ENCODE results near the gene SCAF8. TPM values are rescaled to one million over a fixed set of nuclear protein-coding genes. Genes with fewer than 3 reads are reported as not detected.

Gene SCAF8
- total and polyA plus RNA-seq, 2 experiments from 2014 or later = 12.0 to 38.5 TPM

DNA sequence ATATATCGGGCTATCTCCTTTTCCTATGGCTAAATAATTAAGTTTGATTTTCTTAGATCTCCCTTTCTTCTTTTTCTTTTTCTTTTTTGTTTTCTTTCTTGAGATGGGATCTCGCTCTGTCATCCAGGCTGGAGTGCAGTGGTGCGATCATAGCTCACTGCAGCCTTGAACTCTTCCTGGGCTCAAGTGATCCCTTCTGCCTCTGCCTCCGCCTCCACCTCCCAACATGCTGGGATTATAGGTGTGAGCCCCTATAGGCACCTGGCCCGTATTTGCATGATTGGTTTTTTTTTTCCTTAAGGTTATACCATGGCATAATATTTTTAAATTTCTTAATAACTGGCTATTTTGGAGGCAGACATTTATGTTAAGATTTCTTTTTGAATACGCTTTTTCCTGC, 106.3 kb downstream of the SCAF8 start:
- no peak for DNase-seq (ENCODE audit: low spot score)
- no peak overlapping the region for H3K4me2 ChIP-seq
- peaks cover 80% of the 10 kb centered on the region for H3K79me2 ChIP-seq
- no peak overlapping the region for H2AFZ ChIP-seq
- TF ChIP-seq EZH2 (IDR thresholded peaks at IDR 0.05; ENCODE audit: borderline replicate concordance) = no peak
- TF ChIP-seq, protein P1, sequence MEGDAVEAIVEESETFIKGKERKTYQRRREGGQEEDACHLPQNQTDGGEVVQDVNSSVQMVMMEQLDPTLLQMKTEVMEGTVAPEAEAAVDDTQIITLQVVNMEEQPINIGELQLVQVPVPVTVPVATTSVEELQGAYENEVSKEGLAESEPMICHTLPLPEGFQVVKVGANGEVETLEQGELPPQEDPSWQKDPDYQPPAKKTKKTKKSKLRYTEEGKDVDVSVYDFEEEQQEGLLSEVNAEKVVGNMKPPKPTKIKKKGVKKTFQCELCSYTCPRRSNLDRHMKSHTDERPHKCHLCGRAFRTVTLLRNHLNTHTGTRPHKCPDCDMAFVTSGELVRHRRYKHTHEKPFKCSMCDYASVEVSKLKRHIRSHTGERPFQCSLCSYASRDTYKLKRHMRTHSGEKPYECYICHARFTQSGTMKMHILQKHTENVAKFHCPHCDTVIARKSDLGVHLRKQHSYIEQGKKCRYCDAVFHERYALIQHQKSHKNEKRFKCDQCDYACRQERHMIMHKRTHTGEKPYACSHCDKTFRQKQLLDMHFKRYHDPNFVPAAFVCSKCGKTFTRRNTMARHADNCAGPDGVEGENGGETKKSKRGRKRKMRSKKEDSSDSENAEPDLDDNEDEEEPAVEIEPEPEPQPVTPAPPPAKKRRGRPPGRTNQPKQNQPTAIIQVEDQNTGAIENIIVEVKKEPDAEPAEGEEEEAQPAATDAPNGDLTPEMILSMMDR (IDR thresholded peaks at IDR 0.05; ENCODE audit: poor library complexity) = no peak
- TF ChIP-seq EZH2phosphoT487 (IDR thresholded peaks at IDR 0.05; ENCODE audit: low read depth, severe bottlenecking, unreplicated experiment) = no peak
- WGBS (ENCODE audit: low lambda C conversion rate, missing lambda C conversion rate) = 97% methylated on average over 6 of the region's 6 CpGs
- H3K27me3 ChIP-seq = no peaks in the 10 kb centered on the region
- H3K9me3 ChIP-seq (ENCODE audit: low read depth) = no peaks in the 10 kb centered on the region
- H3K9me2 ChIP-seq (replicated peaks; ENCODE audit: insufficient read depth) = no peaks in the 10 kb centered on the region
- no peak overlapping the region for H3K27ac ChIP-seq
- H4K20me1 ChIP-seq (ENCODE audit: insufficient read depth, poor library complexity, severe bottlenecking) = peaks cover 43% of the 10 kb centered on the region
- no peaks in the 10 kb centered on the region for H3K4me1 ChIP-seq (ENCODE audit: insufficient read depth)
- H3K4me3 ChIP-seq = no peak overlapping the region
- H3K36me3 ChIP-seq (replicated peaks; ENCODE audit: insufficient read depth, low read depth) = no peaks in the 10 kb centered on the region

DNA sequence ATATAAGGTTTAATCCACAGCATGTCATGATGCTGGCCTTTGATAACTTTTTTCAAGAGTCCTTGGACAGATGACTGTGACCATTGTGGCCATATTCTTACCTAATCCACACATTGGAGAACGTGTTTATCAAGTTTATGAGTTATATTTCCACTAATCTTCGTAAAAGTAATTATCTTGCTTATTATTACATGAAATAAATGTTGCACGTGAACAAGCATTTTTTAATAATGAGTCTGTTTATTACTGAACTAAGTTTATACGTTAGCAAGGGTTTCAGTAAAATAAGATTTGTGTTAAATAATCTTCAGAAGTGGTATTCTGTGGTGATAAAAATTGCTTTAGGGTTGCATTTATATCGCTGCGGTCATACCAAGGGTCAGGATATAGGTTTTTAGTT, 107.1 kb downstream of the SCAF8 start:
- TF ChIP-seq, protein P1 (IDR thresholded peaks at IDR 0.05; ENCODE audit: poor library complexity) = no peak
- TF ChIP-seq EZH2 (IDR thresholded peaks at IDR 0.05; ENCODE audit: borderline replicate concordance) (no peak), EZH2phosphoT487 (IDR thresholded peaks at IDR 0.05; ENCODE audit: low read depth, severe bottlenecking, unreplicated experiment) (no peak)
- no peaks in the 10 kb centered on the region for H3K9me2 ChIP-seq (replicated peaks; ENCODE audit: insufficient read depth)
- H3K4me3 ChIP-seq = no peak overlapping the region
- H3K27me3 ChIP-seq = no peaks in the 10 kb centered on the region
- H2AFZ ChIP-seq = no peak overlapping the region
- no peak overlapping the region for H3K4me2 ChIP-seq
- DNase-seq (ENCODE audit: low spot score) = no peak
- no peaks in the 10 kb centered on the region for H3K36me3 ChIP-seq (replicated peaks; ENCODE audit: insufficient read depth, low read depth)
- no peaks in the 10 kb centered on the region for H3K9me3 ChIP-seq (ENCODE audit: low read depth)
- no peaks in the 10 kb centered on the region for H3K4me1 ChIP-seq (ENCODE audit: insufficient read depth)
- peaks cover 50% of the 10 kb centered on the region for H4K20me1 ChIP-seq (ENCODE audit: insufficient read depth, poor library complexity, severe bottlenecking)
- H3K79me2 ChIP-seq = peaks cover 86% of the 10 kb centered on the region
- no peak overlapping the region for H3K27ac ChIP-seq
- 98% methylated on average over 6 of the region's 6 CpGs for WGBS (ENCODE audit: low lambda C conversion rate, missing lambda C conversion rate)

DNA sequence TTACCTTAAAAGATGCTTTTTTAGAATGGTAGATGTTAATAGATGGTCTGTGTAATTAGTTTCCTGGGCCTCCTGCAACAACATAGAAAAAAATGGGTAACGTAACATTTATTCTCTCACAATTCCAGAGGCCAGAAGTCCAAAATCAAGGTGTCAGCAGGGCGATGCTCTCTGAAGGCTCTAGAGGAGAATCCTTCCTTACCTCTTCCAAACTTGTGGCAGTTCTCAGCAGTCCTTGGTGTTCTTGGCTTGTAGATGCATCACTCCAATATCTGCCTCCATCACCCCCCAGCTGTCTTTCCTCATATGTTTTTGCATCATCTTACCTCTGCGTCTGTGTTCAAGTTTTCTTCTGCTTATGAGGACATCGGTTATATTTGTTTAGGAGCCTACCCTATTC, 107.9 kb downstream of the SCAF8 start:
- TF ChIP-seq EZH2phosphoT487 (IDR thresholded peaks at IDR 0.05; ENCODE audit: low read depth, severe bottlenecking, unreplicated experiment) (no peak), EZH2 (IDR thresholded peaks at IDR 0.05; ENCODE audit: borderline replicate concordance) (no peak)
- TF ChIP-seq, protein P1 (IDR thresholded peaks at IDR 0.05; ENCODE audit: poor library complexity) = no peak
- DNase-seq (ENCODE audit: low spot score) = no peak
- 100% methylated on average over 4 of the region's 4 CpGs for WGBS (ENCODE audit: low lambda C conversion rate, missing lambda C conversion rate)
- no peak overlapping the region for H3K4me3 ChIP-seq
- no peak overlapping the region for H3K27ac ChIP-seq
- no peak overlapping the region for H3K4me2 ChIP-seq
- peaks cover 91% of the 10 kb centered on the region for H3K79me2 ChIP-seq
- H2AFZ ChIP-seq = no peak overlapping the region
- no peaks in the 10 kb centered on the region for H3K9me2 ChIP-seq (replicated peaks; ENCODE audit: insufficient read depth)
- H3K36me3 ChIP-seq (replicated peaks; ENCODE audit: insufficient read depth, low read depth) = no peaks in the 10 kb centered on the region
- H3K27me3 ChIP-seq = no peaks in the 10 kb centered on the region
- H3K9me3 ChIP-seq (ENCODE audit: low read depth) = no peaks in the 10 kb centered on the region
- peaks cover 51% of the 10 kb centered on the region for H4K20me1 ChIP-seq (ENCODE audit: insufficient read depth, poor library complexity, severe bottlenecking)
- H3K4me1 ChIP-seq (ENCODE audit: insufficient read depth) = no peaks in the 10 kb centered on the region

DNA sequence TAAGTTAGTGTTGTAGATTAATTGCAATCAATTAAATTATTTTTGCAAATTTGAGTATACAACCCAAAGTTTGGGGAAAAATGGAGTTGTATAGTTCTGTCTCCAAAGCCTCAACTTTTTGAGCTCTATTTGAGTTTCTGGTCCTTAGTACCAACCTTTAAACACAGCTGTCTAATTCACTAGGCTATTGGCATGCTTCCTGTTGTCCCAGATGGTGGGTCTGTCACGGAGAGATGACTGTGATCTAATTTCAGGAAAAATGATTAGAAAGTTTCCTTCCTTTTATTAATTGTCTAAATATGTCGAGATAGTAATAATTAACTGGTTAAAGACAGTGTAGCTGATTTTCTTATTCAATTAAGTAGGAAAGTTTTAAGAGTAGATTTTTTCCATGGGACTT, 109.6 kb downstream of the SCAF8 start:
- peaks cover 90% of the 10 kb centered on the region for H3K79me2 ChIP-seq
- DNase-seq (ENCODE audit: low spot score) = no peak
- no peaks in the 10 kb centered on the region for H3K36me3 ChIP-seq (replicated peaks; ENCODE audit: insufficient read depth, low read depth)
- no peaks in the 10 kb centered on the region for H3K9me3 ChIP-seq (ENCODE audit: low read depth)
- H2AFZ ChIP-seq = no peak overlapping the region
- peaks cover 52% of the 10 kb centered on the region for H4K20me1 ChIP-seq (ENCODE audit: insufficient read depth, poor library complexity, severe bottlenecking)
- no peaks in the 10 kb centered on the region for H3K9me2 ChIP-seq (replicated peaks; ENCODE audit: insufficient read depth)
- 82% methylated on average over 2 of the region's 2 CpGs for WGBS (ENCODE audit: low lambda C conversion rate, missing lambda C conversion rate)
- TF ChIP-seq, protein P1 (IDR thresholded peaks at IDR 0.05; ENCODE audit: poor library complexity) = no peak
- TF ChIP-seq EZH2phosphoT487 (IDR thresholded peaks at IDR 0.05; ENCODE audit: low read depth, severe bottlenecking, unreplicated experiment) (no peak), EZH2 (IDR thresholded peaks at IDR 0.05; ENCODE audit: borderline replicate concordance) (no peak)
- H3K27me3 ChIP-seq = no peaks in the 10 kb centered on the region
- no peak overlapping the region for H3K4me3 ChIP-seq
- H3K4me1 ChIP-seq (ENCODE audit: insufficient read depth) = no peaks in the 10 kb centered on the region
- H3K27ac ChIP-seq = no peak overlapping the region
- no peak overlapping the region for H3K4me2 ChIP-seq

Data from hepatocyte (in vitro differentiated cells).